Gastroesophageal sphincter (tissue), 4 donors: ENCODE results near the gene ZFYVE27. TPM values are rescaled to one million over a fixed set of nuclear protein-coding genes. Genes with fewer than 3 reads are reported as not detected.

Experiments
- ATAC-seq: fragments of 150-250 bp; one replicate; pipeline ENCODE4 v1.9.1; 2016; ENCODE audit warnings: mild to moderate bottlenecking, moderate library complexity
- H3K27ac ChIP-seq, 4 donors: fragments of 200-600 bp; sonication (generic) in 3 of 4; 1 replicate in 3 of 4; 2 replicates in 1 of 4; pipeline ENCODE4 v1.5.1; 2016 to 2019
- H3K27me3 ChIP-seq: fragments of 200-600 bp; sonication (generic); one replicate; pipeline ENCODE4 v1.5.1; 2019
- H3K36me3 ChIP-seq, 2 donors: fragments of 200-600 bp; sonication (generic); one replicate each; pipeline ENCODE4 v1.5.1; 2019; ENCODE audit warnings: control low read depth in 1 of 2
- H3K4me1 ChIP-seq, 3 donors: fragments of 200-600 bp; sonication (generic); 1 replicate in 2 of 3; 2 replicates in 1 of 3; pipeline ENCODE4 v1.5.1; 2016 to 2019; ENCODE audit warnings: control low read depth in 2 of 3
- H3K4me3 ChIP-seq, 2 donors: fragments of 200-600 bp; sonication (generic); one replicate each; pipeline ENCODE4 v1.5.1; 2019; ENCODE audit warnings: mild to moderate bottlenecking in 1 of 2, moderate library complexity in 1 of 2
- H3K9me3 ChIP-seq, 3 donors: fragments of 200-600 bp; sonication (generic); one replicate each; pipeline ENCODE4 v1.5.1; 2017 to 2019; ENCODE audit warnings: control low read depth in 2 of 3
- CTCF ChIP-seq, 4 experiments: fragments of 200-600 bp in 2 of 4; fragments of 450-650 bp in 2 of 4; sonication (generic) in 1 of 4; IDR thresholded peaks; one replicate each; pipeline ENCODE4 v1.5.1; 2017 to 2019; ENCODE audit warnings: antibody characterized with exemption in 4 of 4, mild to moderate bottlenecking in 2 of 4, moderate library complexity in 2 of 4
- EP300 ChIP-seq: sonication (generic); formaldehyde crosslinking; IDR thresholded peaks from one replicate; pipeline ENCODE4 v1.6.1; 2017; ENCODE audit warnings: antibody characterized with exemption, mild to moderate bottlenecking
- POLR2A ChIP-seq, 2 donors: fragments of 450-650 bp; IDR thresholded peaks; one replicate each; pipeline ENCODE4 v1.6.1; 2017; ENCODE audit warnings: antibody characterized with exemption in 2 of 2, mild to moderate bottlenecking in 2 of 2, moderate library complexity in 1 of 2
- POLR2AphosphoS5 ChIP-seq: sonication (generic); formaldehyde crosslinking; IDR thresholded peaks from one replicate; pipeline ENCODE4 v1.6.1; 2017; ENCODE audit warnings: antibody characterized with exemption
- WGBS, 2 donors: methylation state at CpG; one replicate each; pipeline ENCODE4 v1.1.5; 2018; ENCODE audit warnings: low coverage in 1 of 2; 5-methylcytosine and 5-hydroxymethylcytosine counted together
- total RNA-seq, 4 donors: library from RNA; depleted of rRNA; stranded (reverse); fragments of >200 nt; gene quantifications; one replicate each; pipeline ENCODE4 v1.1.0, GENCODE V29; 2016

Gene ZFYVE27
- total RNA-seq, 4 donors from 2014 or later, result 6.7 to 24.2 (median 19.2) TPM

GRCh38 chr10:97731346-97732051, 5.4 kb upstream of the ZFYVE27 start:
- ATAC-seq, result peak; percentile 69
- TF ChIP-seq POLR2AphosphoS5 (peak; percentile 21), EP300 (no peak), CTCF (IDR thresholded peaks at IDR 0.05) (peak; percentile 82 to 93 (median 88)), POLR2A (IDR thresholded peaks at IDR 0.05) (no peak)
- H3K36me3 ChIP-seq, result no peaks in the 10 kb centered on the region
- 29 to 65% methylated on average over 3 to 9 of the region's 9 CpGs for WGBS, 2 donors
- H3K9me3 ChIP-seq, result no peaks in the 10 kb centered on the region
- H3K4me1 ChIP-seq, result peaks cover 0 to 25% (median 2%) of the 10 kb centered on the region in 3 donors
- no peak overlapping the region for H3K4me3 ChIP-seq
- no peaks in the 10 kb centered on the region for H3K27me3 ChIP-seq
- no peak overlapping the region for H3K27ac ChIP-seq

- H3K4me3 ChIP-seq, result no peak overlapping the region
- no peaks in the 10 kb centered on the region for H3K9me3 ChIP-seq
- peaks cover 0 to 24% (median 6%) of the 10 kb centered on the region in 3 donors for H3K4me1 ChIP-seq
- H3K27ac ChIP-seq, result no peak overlapping the region
- WGBS, 2 donors, result 67 to 69% methylated on average over 4 of the region's 4 CpGs
- no peaks in the 10 kb centered on the region for H3K27me3 ChIP-seq
- no peak for ATAC-seq
- no peak for TF ChIP-seq CTCF (IDR thresholded peaks at IDR 0.05)
- no peak for TF ChIP-seq POLR2A (IDR thresholded peaks at IDR 0.05)
- TF ChIP-seq EP300, result no peak
- TF ChIP-seq POLR2AphosphoS5, result no peak
- H3K36me3 ChIP-seq, result no peaks in the 10 kb centered on the region
These were observed 4.9 kb upstream of the ZFYVE27 start for GRCh38 chr10:97732052-97732359.

DNA sequence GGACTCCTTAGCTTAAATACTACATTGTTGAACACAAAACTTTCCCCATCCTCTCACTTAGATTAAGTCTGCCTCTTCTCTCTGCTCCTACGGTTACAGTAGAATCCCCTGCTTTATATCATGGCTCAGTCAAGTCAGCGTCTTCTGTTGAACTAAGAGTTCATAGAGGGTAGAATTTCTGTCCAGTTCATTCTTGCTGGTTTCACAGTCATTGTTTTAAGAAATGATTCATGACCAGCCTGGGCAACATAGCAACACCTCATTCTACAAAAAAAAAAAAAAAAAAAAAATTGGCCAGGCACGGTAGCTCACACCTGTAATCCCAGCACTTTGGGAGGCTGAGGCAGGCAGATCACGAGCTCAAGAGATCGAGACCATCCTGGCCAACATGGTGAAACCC, 3.7 kb upstream of the ZFYVE27 start:
- Histone ChIP-seq H3K4me1 (peaks cover 4 to 23% (median 11%) of the 10 kb centered on the region in 3 donors), H3K27ac (no peak overlapping the region), H3K36me3 (no peaks in the 10 kb centered on the region), H3K9me3 (no peaks in the 10 kb centered on the region), H3K27me3 (no peaks in the 10 kb centered on the region), H3K4me3 (no peak overlapping the region)
- no peak for ATAC-seq
- WGBS, 2 donors, result 84 to 86% methylated on average over 4 of the region's 5 CpGs
- TF ChIP-seq EP300 (no peak), POLR2AphosphoS5 (no peak), POLR2A (IDR thresholded peaks at IDR 0.05) (no peak), CTCF (IDR thresholded peaks at IDR 0.05) (no peak)

DNA sequence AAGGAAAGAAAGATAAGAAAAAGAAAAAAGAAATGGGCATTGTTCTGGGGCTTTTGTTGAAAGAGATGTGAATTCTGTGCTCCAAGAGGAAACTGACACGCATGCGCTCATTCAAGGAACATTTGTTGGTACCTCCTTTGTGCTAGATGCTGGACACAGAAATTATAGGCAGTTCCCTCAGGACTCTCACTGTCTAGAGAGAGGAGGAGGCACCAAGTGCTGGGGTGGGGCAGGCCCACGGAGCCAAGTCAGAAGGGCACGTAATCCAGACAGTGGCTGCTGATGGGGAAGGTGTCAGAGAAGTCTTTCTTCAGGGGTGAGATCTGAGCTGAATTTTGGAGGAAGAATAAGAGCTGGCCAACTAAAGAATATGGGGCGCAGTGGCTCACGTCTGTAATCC, 2.9 kb upstream of the ZFYVE27 start:
- H3K9me3 ChIP-seq, result no peaks in the 10 kb centered on the region
- H3K36me3 ChIP-seq, result peaks cover 0 to 7% of the 10 kb centered on the region in 2 donors
- TF ChIP-seq CTCF (IDR thresholded peaks at IDR 0.05) (no peak), EP300 (no peak), POLR2AphosphoS5 (no peak), POLR2A (IDR thresholded peaks at IDR 0.05) (no peak)
- peaks cover 7 to 31% (median 14%) of the 10 kb centered on the region in 3 donors for H3K4me1 ChIP-seq
- ATAC-seq, result no peak
- H3K27ac ChIP-seq, result no peak overlapping the region
- H3K4me3 ChIP-seq, result no peak overlapping the region
- H3K27me3 ChIP-seq, result no peaks in the 10 kb centered on the region
- WGBS, 2 donors, result 78 to 85% methylated on average over 6 of the region's 6 CpGs

DNA sequence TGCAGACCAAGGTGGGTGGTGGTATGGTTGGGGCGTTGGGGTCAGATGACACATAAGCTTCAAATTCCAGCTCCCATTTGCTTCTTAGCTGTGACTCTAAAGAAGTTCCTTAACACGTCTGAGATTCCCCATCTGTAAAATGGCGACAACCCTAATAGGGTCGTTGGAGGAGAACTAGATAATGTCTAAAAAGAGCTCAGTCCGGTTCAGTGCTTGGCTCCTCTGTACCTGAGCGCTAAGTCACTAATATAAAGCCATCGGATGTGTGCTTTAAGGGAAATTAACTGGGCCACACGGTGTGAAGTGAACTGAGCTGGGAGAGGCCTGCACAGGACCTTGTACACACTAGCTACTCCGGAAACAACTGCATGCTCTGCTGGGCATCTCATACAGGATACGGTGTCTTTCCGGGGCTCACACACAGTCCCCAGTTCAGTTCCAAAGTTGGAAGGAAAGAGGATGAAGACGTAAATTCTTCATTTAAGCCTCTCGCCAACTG, 476 bp upstream of the ZFYVE27 start:
- Histone ChIP-seq H3K36me3 (peaks cover 0 to 26% of the 10 kb centered on the region in 2 donors), H3K9me3 (no peaks in the 10 kb centered on the region), H3K27ac (peak overlapping the region in 3 of 4 donors; percentile 94 to 97 (median 95)), H3K4me3 (peak overlapping the region; percentile 92 to 97), H3K4me1 (peaks cover 7 to 41% (median 14%) of the 10 kb centered on the region in 3 donors), H3K27me3 (no peaks in the 10 kb centered on the region)
- ATAC-seq, result peak; percentile 39
- TF ChIP-seq POLR2A (IDR thresholded peaks at IDR 0.05) (no peak), CTCF (IDR thresholded peaks at IDR 0.05) (no peak), EP300 (no peak), POLR2AphosphoS5 (no peak)
- 50 to 60% methylated on average over 2 to 9 of the region's 13 CpGs for WGBS, 2 donors
